ENCODE data around the gene DNER.

Gene DNER

GRCh38 chr2:229475778-229476177, 238.6 kb downstream of the DNER start:
- DNase-seq = no peak

GRCh38 chr2:229474125-229474524, 240.2 kb downstream of the DNER start:
- no peak for DNase-seq

- DNase-seq = no peak
Measured at GRCh38 chr2:229470781-229471180, 243.6 kb downstream of the DNER start.

- DNase-seq = no peak
Measured at GRCh38 chr2:229467783-229468182, 246.6 kb downstream of the DNER start.

GRCh38 chr2:229463841-229464346, 250.5 kb downstream of the DNER start:
- DNase-seq = no peak

- DNase-seq = no peak
Measured at GRCh38 chr2:229462112-229462511, 252.2 kb downstream of the DNER start.

GRCh38 chr2:229456091-229456490, 258.3 kb downstream of the DNER start:
- DNase-seq = no peak

- no peak for DNase-seq
Measured at GRCh38 chr2:229454934-229455631, 259.3 kb downstream of the DNER start.

GRCh38 chr2:229453230-229453629, 261.1 kb downstream of the DNER start:
- DNase-seq = no peak

- DNase-seq = no peak
Measured at GRCh38 chr2:229451852-229452251, 262.5 kb downstream of the DNER start.

- DNase-seq = no peak
Measured at GRCh38 chr2:229447227-229447626, 267.1 kb downstream of the DNER start.

- no peak for DNase-seq
Measured at GRCh38 chr2:229446350-229446749, 268.0 kb downstream of the DNER start.

GRCh38 chr2:229445501-229446211, 268.7 kb downstream of the DNER start:
- DNase-seq = no peak

GRCh38 chr2:229445019-229445418, 269.3 kb downstream of the DNER start:
- no peak for DNase-seq

- no peak for DNase-seq
Measured at GRCh38 chr2:229443546-229444268, 270.6 kb downstream of the DNER start.

- DNase-seq = no peak
Measured at GRCh38 chr2:229443141-229443540, 271.2 kb downstream of the DNER start.

- DNase-seq = no peak
Measured at GRCh38 chr2:229438430-229439159, 275.8 kb downstream of the DNER start.

- DNase-seq = no peak
Measured at GRCh38 chr2:229437467-229437866, 276.9 kb downstream of the DNER start.

- no peak for DNase-seq
Measured at GRCh38 chr2:229434187-229434586, 280.2 kb downstream of the DNER start.

GRCh38 chr2:229433351-229433750, 281.0 kb downstream of the DNER start:
- no peak for DNase-seq

- no peak for DNase-seq
Measured at GRCh38 chr2:229431327-229431954, 282.9 kb downstream of the DNER start.

- no peak for DNase-seq
Measured at GRCh38 chr2:229429589-229429988, 284.8 kb downstream of the DNER start.

GRCh38 chr2:229426464-229426863, 287.9 kb downstream of the DNER start:
- DNase-seq = no peak

Data from NCI-H446 treated with DMSO at 0.1 percent for 48 hours (cell line).